WI38 (cell line): ENCODE measurements around the gene ANGPT4.

Experiments
- H3K4me3 ChIP-seq: 2 replicates; pipeline ENCODE4 v1.5.1; 2011; ENCODE audit warnings: low read depth, mild to moderate bottlenecking, control low read depth, low read length
- TF ChIP-seq, protein P1 (sequence below): IDR thresholded peaks from 2 replicates; pipeline ENCODE4 v1.5.1; 2012; ENCODE audit warnings: low read depth, mild to moderate bottlenecking, control low read depth, low read length

The ANGPT4 gene

GRCh38 chr20:951384-952169 is 35.4 kb upstream of the ANGPT4 start:
- TF ChIP-seq, protein P1, sequence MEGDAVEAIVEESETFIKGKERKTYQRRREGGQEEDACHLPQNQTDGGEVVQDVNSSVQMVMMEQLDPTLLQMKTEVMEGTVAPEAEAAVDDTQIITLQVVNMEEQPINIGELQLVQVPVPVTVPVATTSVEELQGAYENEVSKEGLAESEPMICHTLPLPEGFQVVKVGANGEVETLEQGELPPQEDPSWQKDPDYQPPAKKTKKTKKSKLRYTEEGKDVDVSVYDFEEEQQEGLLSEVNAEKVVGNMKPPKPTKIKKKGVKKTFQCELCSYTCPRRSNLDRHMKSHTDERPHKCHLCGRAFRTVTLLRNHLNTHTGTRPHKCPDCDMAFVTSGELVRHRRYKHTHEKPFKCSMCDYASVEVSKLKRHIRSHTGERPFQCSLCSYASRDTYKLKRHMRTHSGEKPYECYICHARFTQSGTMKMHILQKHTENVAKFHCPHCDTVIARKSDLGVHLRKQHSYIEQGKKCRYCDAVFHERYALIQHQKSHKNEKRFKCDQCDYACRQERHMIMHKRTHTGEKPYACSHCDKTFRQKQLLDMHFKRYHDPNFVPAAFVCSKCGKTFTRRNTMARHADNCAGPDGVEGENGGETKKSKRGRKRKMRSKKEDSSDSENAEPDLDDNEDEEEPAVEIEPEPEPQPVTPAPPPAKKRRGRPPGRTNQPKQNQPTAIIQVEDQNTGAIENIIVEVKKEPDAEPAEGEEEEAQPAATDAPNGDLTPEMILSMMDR: no peak

GRCh38 chr20:949717-950116 is 33.6 kb upstream of the ANGPT4 start:
- TF ChIP-seq, protein P1: no peak
- no peak overlapping the region for H3K4me3 ChIP-seq

More at GRCh38 chr20:951384-952169, 35.4 kb upstream of the ANGPT4 start:
- H3K4me3 ChIP-seq: no peak overlapping the region

DNA sequence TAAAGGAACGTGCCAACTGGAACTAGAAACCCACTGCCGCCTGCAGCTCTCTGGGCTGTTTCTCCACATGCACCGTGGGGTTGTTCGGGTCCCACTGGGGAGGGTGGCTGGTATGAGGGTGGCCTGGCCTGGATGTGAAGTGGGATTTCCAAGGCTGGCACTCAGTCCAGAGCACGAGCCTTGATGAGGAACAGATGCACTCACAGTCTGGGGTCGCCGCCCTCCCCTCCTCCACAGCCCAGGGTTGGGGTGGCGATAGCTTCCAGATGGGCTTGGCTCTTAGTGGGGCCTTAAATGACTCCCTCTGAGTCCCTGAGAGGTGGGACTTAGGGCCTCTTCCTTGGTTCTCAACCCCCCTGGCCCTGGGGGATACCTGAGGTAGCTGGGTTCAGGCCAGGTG is 30.7 kb upstream of the ANGPT4 start:
- TF ChIP-seq, protein P1: no peak

DNA sequence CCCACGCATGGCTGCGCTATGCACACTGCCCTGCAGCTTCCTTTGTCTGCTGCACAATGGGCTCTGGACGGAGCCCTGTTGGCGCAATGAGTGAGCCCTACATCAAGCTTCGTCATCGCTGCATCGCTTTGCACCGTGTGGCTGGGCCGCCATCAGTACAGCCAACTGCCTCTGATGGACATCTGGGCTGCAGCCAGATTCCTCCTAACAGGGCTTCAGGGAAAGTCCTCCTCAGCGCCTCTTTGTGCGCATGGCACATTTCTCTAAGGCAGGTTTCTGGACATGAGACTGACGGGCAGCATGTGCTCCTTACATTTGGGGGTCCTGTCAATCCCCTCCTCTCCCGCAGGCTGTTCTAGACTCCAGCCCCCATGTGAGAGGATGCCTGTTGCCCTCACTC is 29.7 kb upstream of the ANGPT4 start:
- H3K4me3 ChIP-seq: no peak overlapping the region
- TF ChIP-seq, protein P1: no peak

More for the DNA sequence above, 30.7 kb upstream of the ANGPT4 start:
- H3K4me3 ChIP-seq: no peak overlapping the region

DNA sequence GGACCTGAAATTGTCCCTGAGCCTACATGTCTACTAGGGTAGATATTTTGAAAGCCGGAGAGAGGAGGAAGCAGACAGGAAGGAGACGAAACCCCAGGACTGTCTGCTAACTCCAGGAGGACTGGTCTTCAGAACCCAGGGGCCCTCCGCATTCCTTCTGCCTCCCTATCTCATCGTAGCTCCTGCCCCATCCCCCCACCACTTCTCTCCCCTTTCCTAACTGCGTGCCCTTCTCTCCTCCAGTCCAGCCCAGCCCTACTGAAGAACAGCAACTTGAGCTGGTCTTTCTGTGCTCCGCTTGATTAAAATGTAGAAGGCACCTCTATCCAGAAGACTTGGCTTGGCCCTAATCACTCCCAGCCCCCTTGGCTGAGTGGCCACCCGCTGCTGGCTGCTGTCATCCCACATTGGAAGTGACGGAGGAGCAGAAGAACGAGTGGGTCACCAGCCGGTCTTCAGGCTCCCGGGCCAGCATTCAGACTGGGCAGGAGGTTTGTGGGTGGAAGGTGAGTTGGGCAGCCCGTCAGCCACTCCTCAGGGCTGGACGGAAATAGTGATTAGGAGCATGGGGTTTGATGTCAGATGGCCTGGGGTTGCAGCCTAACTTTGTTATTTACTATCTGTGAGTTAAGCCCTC is 28.8 kb upstream of the ANGPT4 start:
- no peak overlapping the region for H3K4me3 ChIP-seq
- TF ChIP-seq, protein P1: no peak

DNA sequence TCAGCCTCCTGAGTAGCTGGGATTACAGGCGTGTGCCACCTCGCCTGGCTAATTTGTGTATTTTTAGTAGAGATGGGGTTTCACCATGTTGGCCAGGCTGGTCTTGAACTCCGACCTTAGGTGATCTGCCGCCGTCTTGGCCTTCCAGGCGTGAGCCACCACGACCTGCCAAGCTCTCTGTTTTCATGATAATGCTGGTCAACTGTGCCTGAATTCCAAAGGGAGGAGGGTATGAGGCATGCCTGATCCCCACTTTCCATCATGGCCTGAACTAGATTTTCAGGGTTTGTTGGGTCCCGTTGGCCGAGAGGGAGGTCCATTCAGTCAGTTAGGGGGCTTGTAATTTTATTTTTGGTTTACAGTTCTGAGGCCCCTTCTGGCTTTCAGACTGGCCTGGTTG is 28.0 kb upstream of the ANGPT4 start:
- TF ChIP-seq, protein P1: no peak
- no peak overlapping the region for H3K4me3 ChIP-seq

DNA sequence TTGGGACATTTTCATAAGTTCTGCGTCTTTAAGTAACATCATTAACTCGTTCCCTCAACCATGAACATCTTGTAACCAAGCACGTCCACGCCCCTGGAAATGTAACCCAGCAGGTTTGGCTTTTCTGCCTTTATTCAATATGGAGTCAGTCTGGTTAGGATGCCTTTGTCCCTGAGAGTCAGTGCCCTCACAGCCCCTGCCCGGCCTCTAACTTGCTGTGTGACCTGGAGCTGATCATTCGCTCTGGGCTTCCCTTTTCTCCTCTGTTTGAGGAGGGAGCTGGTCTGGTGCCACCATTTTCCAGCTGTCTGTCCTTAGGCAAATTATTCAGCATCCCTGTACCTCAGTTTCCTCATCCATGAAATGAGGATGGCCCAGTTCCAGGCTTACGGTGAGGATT is 26.5 kb upstream of the ANGPT4 start:
- TF ChIP-seq, protein P1: no peak
- H3K4me3 ChIP-seq: no peak overlapping the region
